GM18502 (cell line): ENCODE data around the gene AJUBA.
"Not testable (repeated sequence)": the region's sequence is repeated elsewhere in the genome, so short reads cannot be mapped to it uniquely, and the experiment has no call there.

ENCODE experiments used
- ATAC-seq: cut with Tn5 transposase; IDR thresholded peaks from one replicate; pipeline ENCODE4 v1.9.1; 2021; ENCODE audit warnings: mild to moderate bottlenecking; ENCODE audit not compliant: unreplicated experiment, poor library complexity

Gene AJUBA

GRCh38 chr14:23006544-23007419 lies 24.4 kb upstream of the AJUBA start:
- peak; percentile 93 for ATAC-seq

- no peak for ATAC-seq
Observed at GRCh38 chr14:23006188-23006534, 23.8 kb upstream of the AJUBA start.

GRCh38 chr14:23005451-23006187 lies 23.3 kb upstream of the AJUBA start:
- ATAC-seq: no peak

DNA sequence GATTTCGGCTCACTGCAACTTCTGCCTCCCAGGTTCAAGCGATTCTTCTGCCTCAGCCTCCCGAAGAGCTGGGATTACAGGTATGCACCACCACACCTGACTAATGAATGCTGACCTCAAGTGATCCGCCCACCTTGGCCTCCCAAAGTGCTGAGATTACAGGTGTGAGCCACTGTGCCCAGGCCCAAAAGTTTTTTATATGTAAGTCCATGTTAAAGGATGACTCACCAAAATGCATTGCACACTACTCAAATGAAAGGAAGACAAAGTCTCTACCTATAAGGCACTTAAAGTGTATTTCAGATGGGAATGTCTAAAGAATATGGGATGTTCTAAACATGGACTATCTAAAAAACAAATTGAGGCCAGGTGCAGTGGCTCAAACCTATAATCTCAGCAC lies 21.9 kb upstream of the AJUBA start:
- ATAC-seq: not testable (repeated sequence)

GRCh38 chr14:23002592-23002991 lies 20.2 kb upstream of the AJUBA start:
- no peak for ATAC-seq

DNA sequence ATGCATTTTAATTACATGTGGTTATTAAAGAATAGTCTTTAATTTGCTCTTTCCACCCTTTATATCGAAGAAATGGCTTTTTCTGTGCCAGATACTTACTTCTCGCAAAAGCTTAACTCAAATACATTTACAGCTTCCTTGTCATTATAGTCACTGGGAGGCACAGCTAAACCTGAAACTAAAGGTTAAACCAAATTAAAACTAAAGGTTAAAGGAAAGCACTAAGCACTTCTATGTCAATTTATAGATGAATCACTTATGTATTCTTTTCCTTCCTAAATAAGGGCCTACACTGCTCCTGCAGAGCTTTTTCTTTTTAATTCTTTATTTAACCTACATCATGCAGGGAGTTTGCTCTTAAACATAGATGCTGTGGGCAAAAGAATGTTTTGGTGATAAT lies 18.5 kb upstream of the AJUBA start:
- no peak for ATAC-seq

DNA sequence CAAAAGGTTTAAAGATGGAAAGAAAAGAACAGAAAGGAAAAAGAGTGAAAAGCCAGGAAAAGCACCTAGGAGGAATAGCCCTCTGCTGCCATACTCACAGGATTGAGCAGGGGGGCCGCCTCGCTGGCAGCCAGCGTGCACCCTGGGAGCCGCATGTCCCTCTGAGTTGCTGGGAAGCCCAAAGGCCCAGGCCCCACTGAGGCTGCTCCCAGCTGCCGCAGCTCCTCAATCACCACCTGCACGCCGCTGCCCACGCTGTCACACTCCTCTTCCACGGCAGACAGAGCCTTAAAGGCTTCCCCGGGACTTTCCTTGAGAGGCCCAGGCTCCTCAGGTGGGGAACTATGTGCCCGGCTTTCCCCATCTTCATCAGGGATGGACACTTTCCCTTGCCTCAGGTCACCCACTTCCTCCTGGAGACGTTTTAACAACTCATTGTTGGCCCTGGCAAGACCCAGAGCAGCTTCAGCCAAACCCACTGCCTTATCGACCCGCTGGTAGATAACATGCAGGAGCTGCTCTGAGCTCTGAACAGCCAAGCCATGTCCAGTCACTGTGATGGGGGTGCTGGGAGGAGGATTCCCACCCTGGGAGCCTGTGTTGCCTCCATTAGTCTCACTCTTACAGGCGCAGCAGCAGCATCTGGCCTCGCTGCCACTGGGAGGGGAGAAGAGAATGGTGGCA lies 16.1 kb upstream of the AJUBA start:
- no peak for ATAC-seq

DNA sequence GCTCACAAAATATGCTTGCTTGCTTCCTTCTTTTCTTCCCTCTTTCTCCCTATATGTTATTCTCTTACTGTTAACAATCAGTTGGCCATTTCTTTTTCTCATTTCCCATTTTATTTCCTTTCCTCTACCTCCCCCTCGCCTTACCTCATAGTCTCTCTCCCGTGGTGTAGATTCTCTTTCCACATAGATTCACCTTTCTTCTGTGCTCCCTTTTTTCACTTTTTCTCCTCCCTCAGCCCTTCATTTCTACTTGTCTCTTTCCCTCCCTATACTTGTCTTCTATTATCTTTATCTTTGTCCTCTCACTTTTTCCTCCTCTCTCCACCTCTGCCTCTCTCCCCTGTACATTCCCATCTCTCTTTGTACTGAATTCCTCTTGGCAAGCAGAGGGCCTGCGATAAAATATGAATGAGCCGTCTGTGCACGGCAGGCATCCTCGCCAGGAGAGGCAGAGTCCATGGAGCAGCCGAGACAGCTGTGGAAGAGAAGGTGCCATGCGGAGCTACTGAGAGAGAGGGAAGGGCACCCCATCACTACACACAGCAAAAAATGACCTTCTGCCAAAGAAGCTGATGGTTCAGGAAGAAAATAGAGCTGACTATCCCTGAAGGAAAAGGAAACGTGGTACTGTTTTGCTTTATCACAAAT lies 15.4 kb upstream of the AJUBA start:
- ATAC-seq: no peak

- no peak for ATAC-seq
Observed at GRCh38 chr14:22996768-22997654, 14.7 kb upstream of the AJUBA start.

DNA sequence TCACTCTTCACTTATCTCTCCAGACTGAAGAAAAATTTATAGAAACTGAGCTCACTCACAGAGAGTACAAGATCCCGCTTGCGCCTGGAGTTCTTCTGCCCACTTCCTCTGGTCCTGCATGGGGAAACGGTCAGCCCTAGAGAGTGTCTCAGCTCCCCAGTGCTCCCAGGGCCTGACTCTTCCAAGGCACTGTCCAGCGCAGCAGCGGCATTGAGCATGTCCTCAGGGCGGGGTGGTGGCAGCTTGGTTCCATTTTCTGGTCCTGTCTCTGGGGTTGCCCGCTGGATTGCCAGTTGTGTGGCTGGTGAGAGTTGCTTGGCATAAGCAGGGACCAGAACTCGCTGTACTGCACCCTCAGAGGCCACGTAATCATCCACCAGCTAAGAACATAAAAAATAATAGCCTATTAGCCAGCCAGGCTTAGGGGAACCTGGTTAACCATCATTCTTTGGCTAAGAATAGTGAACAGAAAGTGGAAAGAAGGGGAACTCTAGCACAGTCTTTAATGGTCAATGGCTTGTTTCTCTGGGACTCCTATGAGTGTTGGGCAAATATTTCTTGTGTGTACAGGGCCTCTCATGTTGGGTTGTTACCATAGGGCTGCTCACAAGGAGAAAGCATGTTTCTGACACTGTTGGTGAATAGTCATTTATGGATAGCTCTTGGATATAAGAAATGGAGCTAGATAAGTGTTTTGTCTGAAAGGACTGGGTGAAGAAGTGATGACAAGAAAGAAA lies 13.7 kb upstream of the AJUBA start:
- ATAC-seq: no peak

DNA sequence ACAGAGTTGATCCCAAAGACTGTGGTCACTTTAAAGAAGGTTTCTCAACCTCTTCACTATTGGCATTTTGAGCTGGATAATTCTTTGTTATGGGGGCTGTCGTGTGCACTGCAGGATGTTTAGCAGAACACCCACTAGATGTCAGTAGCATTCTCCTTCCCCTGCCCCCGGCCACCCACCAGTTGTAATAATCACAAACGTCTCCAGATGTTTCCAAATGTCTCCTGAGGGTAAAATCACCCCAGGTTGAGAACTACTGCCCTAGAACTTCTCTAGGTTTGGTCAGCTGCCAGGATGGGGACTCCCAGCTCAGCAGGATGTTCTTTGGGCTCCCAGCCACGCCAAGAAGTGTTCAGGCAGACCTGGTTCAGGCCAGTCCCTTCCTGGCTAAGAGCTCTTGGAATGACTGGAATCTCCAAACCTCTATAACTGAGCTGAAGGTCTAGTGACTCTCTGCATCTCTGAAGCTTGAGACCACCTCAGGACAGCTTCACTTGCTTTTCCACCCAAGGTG lies 12.5 kb upstream of the AJUBA start:
- ATAC-seq: no peak

DNA sequence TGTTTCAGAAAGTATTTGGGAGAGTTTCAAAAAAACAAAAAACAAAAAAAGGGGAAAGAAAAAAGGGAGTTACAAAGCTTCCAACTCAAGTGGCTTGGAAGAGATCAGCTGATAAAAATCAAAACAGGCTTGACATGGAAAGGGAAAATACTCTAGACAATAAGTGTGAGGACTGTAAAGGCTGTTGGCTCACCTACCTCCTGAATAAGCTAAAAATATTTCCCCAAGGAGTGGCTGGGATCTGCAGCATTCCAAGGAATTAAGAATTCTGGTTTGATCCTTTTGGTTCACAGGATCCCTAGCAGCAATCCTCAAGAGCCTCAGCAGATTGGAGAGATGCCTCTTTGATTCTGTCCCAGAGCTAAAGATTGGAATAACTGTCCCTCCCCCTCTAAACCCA lies 11.2 kb upstream of the AJUBA start:
- no peak for ATAC-seq

GRCh38 chr14:22991852-22992251 lies 9.5 kb upstream of the AJUBA start:
- no peak for ATAC-seq

GRCh38 chr14:22987291-22987690 lies 4.9 kb upstream of the AJUBA start:
- no peak for ATAC-seq

- peak; percentile 55 for ATAC-seq
Observed at GRCh38 chr14:22986508-22987054, 4.2 kb upstream of the AJUBA start.

DNA sequence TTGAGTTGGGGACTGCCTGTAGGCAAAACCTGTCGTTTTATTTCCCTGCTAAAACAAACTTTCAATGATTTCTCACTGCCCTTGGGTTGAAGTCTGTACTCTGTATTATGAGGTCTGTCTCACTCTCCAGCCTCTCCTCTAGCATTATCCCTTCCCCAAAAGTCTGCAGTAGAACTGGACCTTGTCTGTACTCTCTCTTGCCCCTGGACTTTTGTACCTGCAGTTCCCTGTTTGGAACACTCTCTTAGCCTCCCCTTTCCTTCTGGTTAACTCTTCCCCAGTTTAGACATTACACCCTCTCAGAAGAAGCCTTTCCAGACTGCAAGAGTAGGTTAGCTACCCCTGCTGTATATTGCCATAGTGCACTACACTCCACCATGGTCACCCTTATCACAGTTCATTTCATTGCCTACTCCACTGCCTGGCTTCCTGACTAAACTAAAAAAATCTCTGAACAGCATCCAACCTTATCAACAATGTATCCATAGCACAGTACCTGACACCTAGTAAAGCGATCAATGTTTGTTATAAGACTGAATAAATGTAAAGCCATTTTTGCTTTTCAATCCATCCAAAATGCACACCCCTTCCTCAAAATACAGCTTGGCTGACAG lies 3.6 kb upstream of the AJUBA start:
- ATAC-seq: no peak

- ATAC-seq: no peak
Observed at GRCh38 chr14:22984959-22985658, 2.8 kb upstream of the AJUBA start.
